Measurements from ENCODE around the gene HGD. TPM values are rescaled to one million over a fixed set of nuclear protein-coding genes. Genes with fewer than 3 reads are reported as not detected.

The HGD gene
- total RNA-seq, 4 donors from 2014 or later, result 20.9 to 87.7 (median 73.2) TPM

DNA sequence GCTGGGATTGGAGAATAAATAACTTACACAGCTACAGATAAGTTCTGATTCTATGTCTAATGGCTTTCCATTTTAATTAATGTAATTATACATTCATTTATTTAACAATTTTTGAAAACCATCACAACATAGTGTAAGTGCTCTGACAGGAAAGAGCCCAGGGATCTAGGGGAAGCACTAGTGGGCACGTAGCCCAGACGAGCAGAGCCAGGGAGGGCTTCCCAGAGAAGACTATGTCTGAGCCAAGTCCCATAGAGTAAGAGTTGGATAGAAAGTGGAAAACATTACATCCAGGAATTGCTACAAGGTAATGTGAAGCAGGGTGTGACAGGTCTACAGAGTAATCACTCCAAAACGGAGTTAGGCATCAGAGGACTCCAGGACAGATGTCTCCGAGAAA lies 2.9 kb upstream of the HGD start:
- 75 to 84% methylated on average over 4 of the region's 4 CpGs for WGBS, 2 donors (ENCODE audit: low coverage in 1 of 2)
- intact Hi-C loops (cut with DNase I; ENCODE audit: low total_unique reads) (no loop called here), in situ Hi-C loops (cut with MboI; ENCODE audit: low pct_ligation_motif_present in 1 of 4, low pct_unique_long_range_greater_than_20kb in 1 of 4, low sequenced_read_pairs in 3 of 4) (no loop called here)
- no peak overlapping the region for H3K27ac ChIP-seq
- no peaks in the 10 kb centered on the region for H3K36me3 ChIP-seq
- H3K4me1 ChIP-seq, result peaks cover 0 to 23% (median 10%) of the 10 kb centered on the region in 4 donors
- TF ChIP-seq EP300 (IDR thresholded peaks at IDR 0.05; ENCODE audit: low read depth) (no peak), CTCF (IDR thresholded peaks at IDR 0.05) (no peak), POLR2AphosphoS5 (IDR thresholded peaks at IDR 0.05) (no peak), POLR2A (IDR thresholded peaks at IDR 0.05) (no peak)
- no peaks in the 10 kb centered on the region for H3K9me3 ChIP-seq
- no peak for DNase-seq
- H3K27me3 ChIP-seq, result no peaks in the 10 kb centered on the region
- H3K4me3 ChIP-seq, result no peak overlapping the region

- no peak for DNase-seq
- H3K4me3 ChIP-seq, result no peak overlapping the region
- peak overlapping the region in 2 of 4 donors; percentile 81 to 88 for H3K27ac ChIP-seq
- H3K36me3 ChIP-seq, result no peaks in the 10 kb centered on the region
- TF ChIP-seq POLR2AphosphoS5 (IDR thresholded peaks at IDR 0.05) (no peak), EP300 (IDR thresholded peaks at IDR 0.05; ENCODE audit: low read depth) (no peak), POLR2A (IDR thresholded peaks at IDR 0.05) (no peak), CTCF (IDR thresholded peaks at IDR 0.05) (no peak)
- H3K27me3 ChIP-seq, result no peaks in the 10 kb centered on the region
- H3K9me3 ChIP-seq, result no peaks in the 10 kb centered on the region
- in situ Hi-C loops (cut with MboI; ENCODE audit: low pct_ligation_motif_present in 1 of 4, low pct_unique_long_range_greater_than_20kb in 1 of 4, low sequenced_read_pairs in 3 of 4) (no loop called here), intact Hi-C loops (cut with DNase I; ENCODE audit: low total_unique reads) (no loop called here)
- 74 to 80% methylated on average over 1 to 3 of the region's 3 CpGs for WGBS, 2 donors (ENCODE audit: low coverage in 1 of 2)
- peaks cover 0 to 29% (median 15%) of the 10 kb centered on the region in 4 donors for H3K4me1 ChIP-seq
These were observed 1.7 kb upstream of the HGD start for GRCh38 chr3:120683671-120684301.

DNA sequence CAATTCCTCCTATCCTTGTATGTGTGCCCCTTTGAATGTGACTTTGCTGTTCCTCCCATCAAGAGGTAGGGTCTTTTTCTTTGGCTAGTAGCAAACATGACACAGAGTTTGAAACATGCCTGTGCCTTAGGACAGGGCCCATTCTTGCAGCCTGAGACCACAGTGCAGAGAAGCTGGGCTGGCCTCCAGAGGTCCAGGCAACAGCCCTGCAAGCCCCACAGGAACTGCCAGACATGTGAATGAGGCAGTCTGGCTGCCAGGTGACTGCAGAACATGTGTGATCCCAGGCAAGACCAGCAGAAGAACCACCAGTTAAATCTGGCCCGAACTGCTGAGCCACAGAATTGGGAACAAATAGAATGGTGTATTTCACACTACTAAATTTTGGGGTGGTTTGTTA lies 1.2 kb upstream of the HGD start:
- Histone ChIP-seq H3K27ac (peak overlapping the region; percentile 78 to 88 (median 84)), H3K4me1 (peaks cover 0 to 31% (median 20%) of the 10 kb centered on the region in 4 donors)

More for the DNA sequence above, 1.2 kb upstream of the HGD start:
- in situ Hi-C loops (cut with MboI; ENCODE audit: low pct_ligation_motif_present in 1 of 4, low pct_unique_long_range_greater_than_20kb in 1 of 4, low sequenced_read_pairs in 3 of 4) (no loop called here), intact Hi-C loops (cut with DNase I; ENCODE audit: low total_unique reads) (no loop called here)
- no peaks in the 10 kb centered on the region for H3K36me3 ChIP-seq
- 88% methylated on average over 1 of the region's 1 CpG; no CpG with 5 or more reads in 1 of the 2 donors for WGBS, 2 donors (ENCODE audit: low coverage in 1 of 2)
- H3K27me3 ChIP-seq, result no peaks in the 10 kb centered on the region
- no peaks in the 10 kb centered on the region for H3K9me3 ChIP-seq
- H3K4me3 ChIP-seq, result no peak overlapping the region
- TF ChIP-seq CTCF (IDR thresholded peaks at IDR 0.05) (no peak), EP300 (IDR thresholded peaks at IDR 0.05; ENCODE audit: low read depth) (no peak), POLR2AphosphoS5 (IDR thresholded peaks at IDR 0.05) (no peak), POLR2A (IDR thresholded peaks at IDR 0.05) (no peak)
- DNase-seq, result no peak
